ENCODE data around the gene NEDD8. TPM values are rescaled to one million over a fixed set of nuclear protein-coding genes. Genes with fewer than 3 reads are reported as not detected.
A peak's percentile ranks its signal among the peaks of the same experiment; 100 is the strongest.

NEDD8 gene
- total and polyA plus RNA-seq, 2 donors (not counting 3 experiments of a cell fraction or from before 2014, with no cell fraction given): 243 to 316 TPM

DNA sequence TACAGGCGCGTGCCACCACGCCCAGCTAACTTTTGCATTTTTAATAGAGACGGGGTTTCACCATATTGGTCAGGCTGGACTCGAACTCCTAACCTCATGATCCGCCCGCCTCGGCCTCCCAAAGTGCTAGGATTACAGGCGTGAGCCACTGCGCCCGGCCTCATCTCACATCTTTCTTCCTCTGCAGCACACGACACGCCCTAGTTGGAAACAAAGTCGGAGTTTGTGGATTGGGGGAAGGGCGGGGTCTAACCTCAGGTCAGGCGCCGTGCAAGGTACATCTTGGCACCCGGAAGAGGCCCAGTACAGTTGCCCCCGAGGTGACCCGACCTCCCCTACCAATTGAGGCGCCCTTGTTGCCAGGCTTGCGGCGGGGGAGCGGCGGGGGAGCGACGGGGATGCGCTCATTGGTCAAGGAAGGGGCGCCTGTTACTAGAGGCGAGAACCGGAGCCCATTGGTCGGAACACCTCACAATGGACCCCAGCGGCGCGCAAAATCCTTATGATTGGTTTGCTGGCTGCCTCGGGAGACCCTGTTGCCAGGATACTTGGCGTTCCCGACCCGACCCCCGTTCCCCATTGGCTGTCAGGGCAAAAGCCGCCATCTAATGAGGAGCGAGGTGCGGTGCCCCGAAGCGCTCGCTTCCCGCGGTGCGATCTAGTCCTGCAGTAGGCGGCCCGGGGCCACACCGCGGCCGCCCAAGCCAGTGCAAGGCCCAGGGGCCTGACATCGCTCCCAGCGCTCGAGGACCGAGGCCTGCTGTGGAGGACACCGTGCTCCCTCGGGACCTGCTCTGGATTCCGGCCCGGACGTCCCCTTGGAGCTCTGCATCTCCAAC lies 60.5 kb downstream of the NEDD8 start, which contains the start of gene REC8:
Gene REC8 (plus strand): TSS at position 659 of the 839 bp plus-strand sequence. CDS start 473 bp downstream, outside the sequence.
- DNase-seq (ENCODE audit: low read depth, low spot score) (peak; percentile 82), FAIRE-seq (peak; percentile 82)
- CTCF ChIA-PET: interaction anchor here (1.7 to 2.6 kb wide), 2 partner anchors 11 to 125 kb away, joined by 5 to 10 read pairs; partner anchors contain the start of gene IRF9
- Histone ChIP-seq H3K9ac (replicated peaks; ENCODE audit: extremely low read depth, insufficient read depth, low read length) (no peak within 1 kb of the TSS), H3K27ac (ENCODE audit: insufficient read depth, low read depth, low read length) (no peak within 1 kb of the TSS), H3K4me1 (ENCODE audit: control insufficient read depth, extremely low read depth, insufficient read depth, low read length) (peaks cover 3% of the 10 kb centered on the region), H3K36me3 (ENCODE audit: control insufficient read depth in 2 of 2, extremely low read depth in 1 of 2, insufficient read depth in 2 of 2, low read length in 2 of 2) (peaks cover 2 to 6% of the 10 kb centered on the region in 2 experiments), H3K9me3 (replicated peaks; ENCODE audit: control insufficient read depth, insufficient read depth, low read length) (no peaks in the 10 kb centered on the region), H3K4me3 (replicated peaks in 1 of 3; ENCODE audit: insufficient read depth in 1 of 3, low read depth in 1 of 3, low read length in 3 of 3) (peak within 1 kb of the TSS; percentile 8 to 25 (median 21)), H2AFZ (ENCODE audit: low read depth, low read length) (peak within 1 kb of the TSS; percentile 78), H4K20me1 (replicated peaks; ENCODE audit: control insufficient read depth, extremely low read depth, insufficient read depth, low read length) (no peaks in the 10 kb centered on the region), H3K27me3 (ENCODE audit: control insufficient read depth in 2 of 2, insufficient read depth in 2 of 2, low read length in 2 of 2) (no peaks in the 10 kb centered on the region), H3K4me2 (ENCODE audit: insufficient read depth, low read length) (peak within 1 kb of the TSS; percentile 26), H3K9me1 (replicated peaks; ENCODE audit: control insufficient read depth, extremely low read depth, insufficient read depth, low read length) (no peaks in the 10 kb centered on the region), H3K79me2 (ENCODE audit: control insufficient read depth, insufficient read depth, low read length) (no peaks in the 10 kb centered on the region)
- intact Hi-C loops (cut with micrococcal nuclease): no loop called here
- TF ChIP-seq POLR2AphosphoS5 (IDR thresholded peaks at IDR 0.05; ENCODE audit: insufficient read depth, low read depth, low read length): peak; percentile 33
- TF ChIP-seq, protein P1, sequence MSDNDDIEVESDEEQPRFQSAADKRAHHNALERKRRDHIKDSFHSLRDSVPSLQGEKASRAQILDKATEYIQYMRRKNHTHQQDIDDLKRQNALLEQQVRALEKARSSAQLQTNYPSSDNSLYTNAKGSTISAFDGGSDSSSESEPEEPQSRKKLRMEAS (IDR thresholded peaks at IDR 0.05; ENCODE audit: insufficient read depth, insufficient read length): no peak
- POLR2A ChIA-PET: no interaction called here
- BruUV-seq (replicated peaks): no TSS peak
- dilution Hi-C loops (cut with MboI; ENCODE audit: extremely low pct_ligation_motif_present, low sequenced_read_pairs): no loop called here

DNA sequence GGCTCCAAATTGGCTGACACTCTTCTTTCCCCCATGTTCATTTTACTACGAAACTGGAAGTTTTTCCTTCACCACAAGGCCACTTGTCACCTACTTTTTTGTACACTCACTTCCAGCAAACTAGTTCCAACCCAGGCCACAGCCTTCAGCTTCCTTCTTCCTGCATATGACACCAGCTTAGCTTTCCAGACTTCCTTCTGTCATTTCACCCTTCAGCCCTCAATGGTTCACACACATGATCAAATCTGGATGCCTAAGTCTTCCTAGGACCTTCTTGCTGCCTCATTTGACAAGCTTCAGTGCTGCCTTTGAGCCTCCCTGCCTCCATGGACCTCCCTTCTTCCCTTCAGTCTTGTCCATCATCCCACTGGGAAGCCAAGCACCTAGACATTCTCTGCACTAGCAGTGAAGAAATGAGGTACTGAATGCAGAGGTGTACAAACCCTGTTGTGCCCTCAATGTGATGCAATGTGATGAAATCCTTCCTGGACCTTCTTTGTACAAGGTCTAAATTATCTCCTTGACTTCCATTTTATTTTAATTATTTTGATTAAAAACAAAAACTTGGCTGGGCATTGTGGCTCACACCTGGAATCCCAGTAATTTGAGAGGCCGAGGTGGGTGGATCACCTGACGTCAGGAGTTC lies 64.6 kb downstream of the NEDD8 start:
- intact Hi-C loops (cut with micrococcal nuclease): no loop called here
- H3K36me3 ChIP-seq (ENCODE audit: control insufficient read depth in 2 of 2, extremely low read depth in 1 of 2, insufficient read depth in 2 of 2, low read length in 2 of 2): peaks cover 17 to 37% of the 10 kb centered on the region in 2 experiments
- H3K4me1 ChIP-seq (ENCODE audit: control insufficient read depth, extremely low read depth, insufficient read depth, low read length): peaks cover 3% of the 10 kb centered on the region
- H3K4me2 ChIP-seq (ENCODE audit: insufficient read depth, low read length): no peak overlapping the region
- dilution Hi-C loops (cut with MboI; ENCODE audit: extremely low pct_ligation_motif_present, low sequenced_read_pairs): no loop called here
- H3K9me3 ChIP-seq (replicated peaks; ENCODE audit: control insufficient read depth, insufficient read depth, low read length): no peaks in the 10 kb centered on the region
- no peak overlapping the region for H2AFZ ChIP-seq (ENCODE audit: low read depth, low read length)
- H3K27me3 ChIP-seq (ENCODE audit: control insufficient read depth in 2 of 2, insufficient read depth in 2 of 2, low read length in 2 of 2): no peaks in the 10 kb centered on the region
- no TSS peak for BruUV-seq (replicated peaks)
- no peak overlapping the region for H3K9ac ChIP-seq (replicated peaks; ENCODE audit: extremely low read depth, insufficient read depth, low read length)
- no peak overlapping the region for H3K27ac ChIP-seq (ENCODE audit: insufficient read depth, low read depth, low read length)
- no peaks in the 10 kb centered on the region for H3K9me1 ChIP-seq (replicated peaks; ENCODE audit: control insufficient read depth, extremely low read depth, insufficient read depth, low read length)
- no peak for TF ChIP-seq FOS (IDR thresholded peaks at IDR 0.05; ENCODE audit: borderline replicate concordance, insufficient read depth, low read length)
- TF ChIP-seq GATA2 (IDR thresholded peaks at IDR 0.05; ENCODE audit: insufficient read depth, insufficient read length, low read depth, low read length): no peak
- TF ChIP-seq POLR2AphosphoS5 (IDR thresholded peaks at IDR 0.05; ENCODE audit: insufficient read depth, low read depth, low read length): no peak
- TF ChIP-seq, protein P2, sequence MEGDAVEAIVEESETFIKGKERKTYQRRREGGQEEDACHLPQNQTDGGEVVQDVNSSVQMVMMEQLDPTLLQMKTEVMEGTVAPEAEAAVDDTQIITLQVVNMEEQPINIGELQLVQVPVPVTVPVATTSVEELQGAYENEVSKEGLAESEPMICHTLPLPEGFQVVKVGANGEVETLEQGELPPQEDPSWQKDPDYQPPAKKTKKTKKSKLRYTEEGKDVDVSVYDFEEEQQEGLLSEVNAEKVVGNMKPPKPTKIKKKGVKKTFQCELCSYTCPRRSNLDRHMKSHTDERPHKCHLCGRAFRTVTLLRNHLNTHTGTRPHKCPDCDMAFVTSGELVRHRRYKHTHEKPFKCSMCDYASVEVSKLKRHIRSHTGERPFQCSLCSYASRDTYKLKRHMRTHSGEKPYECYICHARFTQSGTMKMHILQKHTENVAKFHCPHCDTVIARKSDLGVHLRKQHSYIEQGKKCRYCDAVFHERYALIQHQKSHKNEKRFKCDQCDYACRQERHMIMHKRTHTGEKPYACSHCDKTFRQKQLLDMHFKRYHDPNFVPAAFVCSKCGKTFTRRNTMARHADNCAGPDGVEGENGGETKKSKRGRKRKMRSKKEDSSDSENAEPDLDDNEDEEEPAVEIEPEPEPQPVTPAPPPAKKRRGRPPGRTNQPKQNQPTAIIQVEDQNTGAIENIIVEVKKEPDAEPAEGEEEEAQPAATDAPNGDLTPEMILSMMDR (IDR thresholded peaks at IDR 0.05; ENCODE audit: extremely low read depth in 1 of 2, insufficient read depth in 1 of 2, low read depth in 1 of 2, low read length in 2 of 2): no peak
- TF ChIP-seq JUN (IDR thresholded peaks at IDR 0.05; ENCODE audit: borderline replicate concordance, insufficient read depth, insufficient read length, low read depth): no peak
- TF ChIP-seq MYC (IDR thresholded peaks at IDR 0.05; ENCODE audit: low read depth, low read length): no peak
- TF ChIP-seq EZH2 (IDR thresholded peaks at IDR 0.05; ENCODE audit: borderline replicate concordance, low read depth, low read length, severe bottlenecking): no peak
- no peak for TF ChIP-seq POLR2A (IDR thresholded peaks at IDR 0.05; ENCODE audit: low read depth, low read length)
- ChIA-PET CTCF (interaction anchor here (1.1 kb wide), 1 partner anchor 10 kb away, joined by 3 read pairs; no protein-coding TSS in a partner anchor), POLR2A (interaction anchor here (0.6 kb wide), 1 partner anchor 8 kb away, joined by 6 read pairs; no protein-coding TSS in a partner anchor)
- DNase-seq (ENCODE audit: low read depth, low spot score) (no peak), FAIRE-seq (no peak)
- no peaks in the 10 kb centered on the region for H4K20me1 ChIP-seq (replicated peaks; ENCODE audit: control insufficient read depth, extremely low read depth, insufficient read depth, low read length)
- H3K79me2 ChIP-seq (ENCODE audit: control insufficient read depth, insufficient read depth, low read length): peaks cover 3% of the 10 kb centered on the region
- H3K4me3 ChIP-seq (replicated peaks in 1 of 3; ENCODE audit: insufficient read depth in 1 of 3, low read depth in 1 of 3, low read length in 3 of 3): no peak overlapping the region

All from endothelial cell of umbilical vein (primary cell).